ENCODE results near the gene SRSF4.

The SRSF4 gene

DNA sequence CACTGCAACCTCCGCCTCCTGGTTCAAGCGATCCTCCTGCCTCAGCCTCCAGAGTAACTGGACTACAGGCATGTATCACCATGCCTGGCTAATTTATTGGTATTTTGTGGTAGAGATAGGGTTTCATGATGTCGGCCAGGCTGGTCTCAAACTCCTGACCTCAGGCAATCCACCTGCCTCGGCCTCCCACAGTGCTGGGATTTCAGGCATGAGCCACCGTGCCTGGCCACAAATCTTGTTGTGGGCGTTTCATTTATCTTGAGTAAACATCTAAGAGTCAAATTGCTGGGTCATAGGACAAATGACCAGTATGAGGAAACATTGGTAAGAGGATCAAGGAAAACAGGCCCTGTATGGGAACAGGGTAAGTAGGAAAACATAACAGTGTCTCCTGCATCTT is 75.9 kb downstream of the SRSF4 start:
- CTCF ChIA-PET: no interaction called here
- Histone ChIP-seq H3K27ac (ENCODE audit: insufficient read depth in 1 of 2, low read depth in 1 of 2, low read length in 2 of 2, poor library complexity in 1 of 2, severe bottlenecking in 2 of 2) (no peak overlapping the region), H3K27me3 (replicated peaks in 2 of 5; ENCODE audit: control insufficient read depth in 4 of 5, insufficient read depth in 5 of 5, low read length in 4 of 5) (no peaks in the 10 kb centered on the region), H3K4me3 (ENCODE audit: control insufficient read depth in 1 of 7, extremely low read depth in 1 of 7, insufficient read depth in 4 of 7, low read depth in 2 of 7, low read length in 6 of 7) (no peak overlapping the region), H3K4me1 (ENCODE audit: control extremely low read depth in 1 of 4, control insufficient read depth in 4 of 4, insufficient read depth in 4 of 4, low read length in 3 of 4) (no peaks in the 10 kb centered on the region), H3K36me3 (ENCODE audit: control insufficient read depth in 4 of 4, insufficient read depth in 4 of 4, low read length in 3 of 4) (peaks cover 3 to 37% (median 14%) of the 10 kb centered on the region in 4 experiments), H3K9me3 (ENCODE audit: control extremely low read depth in 1 of 5, control insufficient read depth in 4 of 5, insufficient read depth in 2 of 5, low read depth in 1 of 5, low read length in 4 of 5) (no peaks in the 10 kb centered on the region)
- DNase-seq: no peak
- 100% methylated on average over 4 of the region's 6 CpGs for WGBS (ENCODE audit: insufficient coverage)
- POLR2A ChIA-PET: no interaction called here

DNA sequence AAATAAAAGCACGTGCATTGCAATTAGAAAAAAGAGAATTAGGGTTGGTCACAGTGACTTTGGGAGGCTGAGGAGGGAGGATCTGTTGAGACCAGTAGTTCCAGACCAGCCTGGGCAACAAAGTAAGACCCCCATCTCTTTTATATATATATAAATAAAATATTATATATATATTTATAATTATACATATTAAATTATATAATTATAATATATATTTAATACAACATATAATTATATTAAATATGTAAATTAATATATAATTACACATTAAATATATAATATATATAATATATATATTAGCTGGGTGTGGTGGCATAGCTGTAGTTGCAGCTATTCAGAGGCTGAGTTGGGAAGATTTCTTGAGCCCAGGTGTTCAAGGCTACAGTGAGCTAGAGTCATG is 81.2 kb downstream of the SRSF4 start:
- H3K4me1 ChIP-seq (ENCODE audit: control extremely low read depth in 1 of 4, control insufficient read depth in 4 of 4, insufficient read depth in 4 of 4, low read length in 3 of 4): no peaks in the 10 kb centered on the region
- H3K4me3 ChIP-seq (ENCODE audit: control insufficient read depth in 1 of 7, extremely low read depth in 1 of 7, insufficient read depth in 4 of 7, low read depth in 2 of 7, low read length in 6 of 7): no peak overlapping the region
- H3K27me3 ChIP-seq (replicated peaks in 2 of 5; ENCODE audit: control insufficient read depth in 4 of 5, insufficient read depth in 5 of 5, low read length in 4 of 5): no peaks in the 10 kb centered on the region
- POLR2A ChIA-PET: no interaction called here
- CTCF ChIA-PET: interaction anchor here (1.0 to 1.3 kb wide), 2 partner anchors 12 to 16 kb away, joined by 3 read pairs; no protein-coding TSS in a partner anchor
- no peak overlapping the region for H3K27ac ChIP-seq (ENCODE audit: insufficient read depth in 1 of 2, low read depth in 1 of 2, low read length in 2 of 2, poor library complexity in 1 of 2, severe bottlenecking in 2 of 2)
- WGBS (ENCODE audit: insufficient coverage): no CpG with 5 or more reads among the region's 1 CpG
- no peak for DNase-seq
- H3K36me3 ChIP-seq (ENCODE audit: control insufficient read depth in 4 of 4, insufficient read depth in 4 of 4, low read length in 3 of 4): peaks cover 11 to 35% (median 17%) of the 10 kb centered on the region in 4 experiments
- H3K9me3 ChIP-seq (ENCODE audit: control extremely low read depth in 1 of 5, control insufficient read depth in 4 of 5, insufficient read depth in 2 of 5, low read depth in 1 of 5, low read length in 4 of 5): no peaks in the 10 kb centered on the region

DNA sequence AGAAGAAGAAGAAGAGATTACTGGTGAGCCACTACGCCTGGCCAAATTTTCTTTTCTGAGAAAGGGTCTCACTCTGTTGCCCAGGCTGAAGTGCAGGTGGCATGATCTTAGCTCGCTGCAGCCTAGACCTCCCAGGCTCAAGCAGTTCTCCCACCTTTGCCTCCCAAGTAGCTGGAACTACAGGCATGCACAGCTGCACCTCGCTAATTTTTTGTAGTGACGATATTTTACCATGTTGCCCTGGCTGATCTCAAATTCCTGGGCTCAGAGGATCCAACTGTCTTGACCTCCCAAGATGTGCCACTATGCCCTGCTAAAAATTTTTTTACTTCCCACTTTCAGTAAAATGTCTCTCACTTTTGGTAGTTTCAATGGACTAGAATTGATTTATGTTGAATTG is 82.4 kb downstream of the SRSF4 start:
- ChIA-PET POLR2A (no interaction called here), CTCF (no interaction called here)
- Histone ChIP-seq H3K27me3 (replicated peaks in 2 of 5; ENCODE audit: control insufficient read depth in 4 of 5, insufficient read depth in 5 of 5, low read length in 4 of 5) (no peaks in the 10 kb centered on the region), H3K9me3 (ENCODE audit: control extremely low read depth in 1 of 5, control insufficient read depth in 4 of 5, insufficient read depth in 2 of 5, low read depth in 1 of 5, low read length in 4 of 5) (no peaks in the 10 kb centered on the region), H3K36me3 (ENCODE audit: control insufficient read depth in 4 of 4, insufficient read depth in 4 of 4, low read length in 3 of 4) (peaks cover 11 to 38% (median 18%) of the 10 kb centered on the region in 4 experiments), H3K4me3 (ENCODE audit: control insufficient read depth in 1 of 7, extremely low read depth in 1 of 7, insufficient read depth in 4 of 7, low read depth in 2 of 7, low read length in 6 of 7) (no peak overlapping the region), H3K4me1 (ENCODE audit: control extremely low read depth in 1 of 4, control insufficient read depth in 4 of 4, insufficient read depth in 4 of 4, low read length in 3 of 4) (no peaks in the 10 kb centered on the region), H3K27ac (ENCODE audit: insufficient read depth in 1 of 2, low read depth in 1 of 2, low read length in 2 of 2, poor library complexity in 1 of 2, severe bottlenecking in 2 of 2) (no peak overlapping the region)
- WGBS (ENCODE audit: insufficient coverage): 85% methylated on average over 4 of the region's 4 CpGs
- DNase-seq: no peak
